Kidney epithelial cell (primary cell): ENCODE measurements around the gene TTLL12. TPM values are rescaled to one million over a fixed set of nuclear protein-coding genes. Genes with fewer than 3 reads are reported as not detected.

Experiments used
- DNase-seq: peaks from one replicate; pipeline ENCODE4 v3.0.0-alpha.2; 2010; ENCODE audit warnings: low read depth
- H3K27me3 ChIP-seq: 2 replicates; pipeline ENCODE4 v1.6.0; 2011; ENCODE audit warnings: low read length; ENCODE audit not compliant: control insufficient read depth, insufficient read depth
- H3K36me3 ChIP-seq: 2 replicates; pipeline ENCODE4 v1.5.1; 2011; ENCODE audit warnings: low read length; ENCODE audit not compliant: control insufficient read depth, insufficient read depth
- H3K4me3 ChIP-seq: 2 replicates; pipeline ENCODE4 v1.5.1; 2011; ENCODE audit warnings: low read depth, mild to moderate bottlenecking, control low read depth, low read length
- total RNA-seq: library from RNA; depleted of rRNA; stranded (reverse); fragments of >200 nt; gene quantifications from 2 replicates; pipeline ENCODE4 v1.2.3, GENCODE V29; 2015
- TF ChIP-seq, protein P1 (sequence below): IDR thresholded peaks from 2 replicates; pipeline ENCODE4 v1.5.1; 2011; ENCODE audit warnings: mild to moderate bottlenecking, moderate library complexity, low read length, control low read depth, inconsistent platforms; ENCODE audit not compliant: insufficient read depth, poor library complexity, severe bottlenecking

TTLL12 gene
- total RNA-seq, 1 donor from 2014 or later = 46.2 TPM

- DNase-seq = no peak
- TF ChIP-seq, protein P1, sequence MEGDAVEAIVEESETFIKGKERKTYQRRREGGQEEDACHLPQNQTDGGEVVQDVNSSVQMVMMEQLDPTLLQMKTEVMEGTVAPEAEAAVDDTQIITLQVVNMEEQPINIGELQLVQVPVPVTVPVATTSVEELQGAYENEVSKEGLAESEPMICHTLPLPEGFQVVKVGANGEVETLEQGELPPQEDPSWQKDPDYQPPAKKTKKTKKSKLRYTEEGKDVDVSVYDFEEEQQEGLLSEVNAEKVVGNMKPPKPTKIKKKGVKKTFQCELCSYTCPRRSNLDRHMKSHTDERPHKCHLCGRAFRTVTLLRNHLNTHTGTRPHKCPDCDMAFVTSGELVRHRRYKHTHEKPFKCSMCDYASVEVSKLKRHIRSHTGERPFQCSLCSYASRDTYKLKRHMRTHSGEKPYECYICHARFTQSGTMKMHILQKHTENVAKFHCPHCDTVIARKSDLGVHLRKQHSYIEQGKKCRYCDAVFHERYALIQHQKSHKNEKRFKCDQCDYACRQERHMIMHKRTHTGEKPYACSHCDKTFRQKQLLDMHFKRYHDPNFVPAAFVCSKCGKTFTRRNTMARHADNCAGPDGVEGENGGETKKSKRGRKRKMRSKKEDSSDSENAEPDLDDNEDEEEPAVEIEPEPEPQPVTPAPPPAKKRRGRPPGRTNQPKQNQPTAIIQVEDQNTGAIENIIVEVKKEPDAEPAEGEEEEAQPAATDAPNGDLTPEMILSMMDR = no peak
Observed at GRCh38 chr22:43144949-43145348, 42.0 kb downstream of the TTLL12 start.

DNA sequence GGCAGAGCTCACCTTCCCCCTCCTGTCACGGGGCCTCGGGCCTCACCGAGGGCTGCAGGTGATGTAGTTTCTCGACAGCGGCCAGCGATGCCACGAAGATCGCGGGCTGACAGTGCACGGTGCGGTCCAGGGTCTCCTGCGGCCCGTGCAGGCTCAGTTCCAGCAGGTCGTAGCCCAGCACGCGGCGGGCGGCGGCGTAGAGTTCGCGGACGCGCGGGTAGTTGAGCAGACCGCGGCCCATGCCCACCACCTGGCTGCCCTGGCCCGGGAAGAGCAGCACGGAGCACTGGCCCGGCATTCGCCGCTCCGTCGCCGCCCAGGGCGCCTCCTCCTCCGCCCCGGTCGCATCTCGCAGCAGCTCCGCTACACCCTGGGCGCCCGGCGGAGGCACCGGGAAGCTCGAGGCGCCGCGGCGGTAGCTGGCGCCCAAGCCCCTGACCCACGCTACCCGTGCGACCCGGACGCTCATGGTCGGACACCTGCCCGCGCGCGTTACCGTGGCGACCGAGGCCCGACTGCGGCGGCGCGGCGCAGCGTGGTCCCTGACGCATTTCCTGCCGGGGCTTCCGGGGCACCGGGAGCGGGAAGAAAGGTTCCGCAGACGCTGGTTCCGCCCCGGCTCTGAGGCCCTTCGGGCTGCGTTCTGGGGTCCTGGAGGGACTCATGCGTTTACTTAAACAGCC is 43.9 kb downstream of the TTLL12 start, which contains the start of gene MCAT:
Gene MCAT (minus strand): TSS at position 519 of the 683 bp plus-strand sequence. CDS start 50 bp downstream, at position 469.
- DNase-seq = no peak
- TF ChIP-seq, protein P1 = no peak
- H3K36me3 ChIP-seq = no peaks in the 10 kb centered on the region

More at GRCh38 chr22:43144949-43145348, 42.0 kb downstream of the TTLL12 start:
- H3K36me3 ChIP-seq = no peaks in the 10 kb centered on the region
- H3K27me3 ChIP-seq = no peaks in the 10 kb centered on the region
- H3K4me3 ChIP-seq = no peak overlapping the region

DNA sequence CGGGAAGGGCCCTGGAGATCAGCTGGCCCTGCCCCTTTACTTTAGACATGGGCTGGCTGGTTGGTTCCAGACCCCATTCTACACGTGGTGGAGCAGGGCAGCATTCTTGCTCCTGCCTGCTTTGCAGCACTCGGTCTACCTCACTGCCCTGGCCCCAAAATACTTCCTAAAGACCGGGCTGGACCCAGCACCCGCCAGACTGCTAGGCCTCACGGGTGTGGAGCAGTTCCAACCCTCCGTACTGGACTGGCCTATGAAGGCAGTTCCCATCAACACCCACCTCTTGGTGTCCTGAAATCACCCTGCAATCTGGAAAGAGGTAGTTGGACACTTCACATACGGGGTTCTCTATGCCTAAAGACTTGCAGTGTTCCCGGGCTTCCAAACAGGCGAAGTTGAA is 50.1 kb downstream of the TTLL12 start:
- DNase-seq = no peak
- TF ChIP-seq, protein P1 = no peak
- Histone ChIP-seq H3K27me3 (no peaks in the 10 kb centered on the region), H3K4me3 (no peak overlapping the region), H3K36me3 (peaks cover 3% of the 10 kb centered on the region)

More for the DNA sequence above, 43.9 kb downstream of the TTLL12 start, which contains the start of gene MCAT:
- Histone ChIP-seq H3K4me3 (peak within 1 kb of the TSS; percentile 86), H3K27me3 (no peaks in the 10 kb centered on the region)

- H3K36me3 ChIP-seq = peaks cover 3% of the 10 kb centered on the region
- TF ChIP-seq, protein P1 = peak; percentile 78
- no peak overlapping the region for H3K4me3 ChIP-seq
- no peak for DNase-seq
- H3K27me3 ChIP-seq = no peaks in the 10 kb centered on the region
Observed at GRCh38 chr22:43136255-43136654, 50.7 kb downstream of the TTLL12 start.

DNA sequence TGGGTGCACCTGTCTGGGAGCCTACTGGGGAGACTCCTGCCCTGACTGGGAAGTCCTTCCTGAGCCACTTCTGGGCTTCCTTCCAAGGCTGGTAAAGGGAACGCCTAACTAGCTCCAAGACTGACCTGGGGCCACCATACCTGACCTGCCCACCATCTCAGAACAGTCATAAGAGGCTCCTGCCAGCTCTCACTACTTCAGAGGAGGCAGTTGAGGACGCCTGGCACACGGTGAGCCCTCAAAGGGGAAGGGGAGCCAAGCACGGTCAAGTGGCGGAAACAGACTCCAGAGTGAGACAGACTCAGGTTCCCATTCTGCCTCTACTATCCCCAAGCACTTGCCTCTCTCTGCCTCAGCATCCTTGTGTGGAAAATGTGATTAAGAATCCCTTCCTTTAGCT is 51.4 kb downstream of the TTLL12 start:
- Histone ChIP-seq H3K27me3 (no peaks in the 10 kb centered on the region), H3K36me3 (peaks cover 3% of the 10 kb centered on the region)

More for the DNA sequence above, 51.4 kb downstream of the TTLL12 start:
- H3K4me3 ChIP-seq = no peak overlapping the region
- TF ChIP-seq, protein P1 = no peak
- DNase-seq = no peak
